ENCODE results near the gene PLEKHG5. TPM values are rescaled to one million over a fixed set of nuclear protein-coding genes. Genes with fewer than 3 reads are reported as not detected.
A peak's percentile ranks its signal among the peaks of the same experiment; 100 is the strongest.

PLEKHG5 gene
- total and polyA plus RNA-seq, 7 experiments from 2014 or later, result 2.0 to 15.6 (median 9.6) TPM; not detected in 1

DNA sequence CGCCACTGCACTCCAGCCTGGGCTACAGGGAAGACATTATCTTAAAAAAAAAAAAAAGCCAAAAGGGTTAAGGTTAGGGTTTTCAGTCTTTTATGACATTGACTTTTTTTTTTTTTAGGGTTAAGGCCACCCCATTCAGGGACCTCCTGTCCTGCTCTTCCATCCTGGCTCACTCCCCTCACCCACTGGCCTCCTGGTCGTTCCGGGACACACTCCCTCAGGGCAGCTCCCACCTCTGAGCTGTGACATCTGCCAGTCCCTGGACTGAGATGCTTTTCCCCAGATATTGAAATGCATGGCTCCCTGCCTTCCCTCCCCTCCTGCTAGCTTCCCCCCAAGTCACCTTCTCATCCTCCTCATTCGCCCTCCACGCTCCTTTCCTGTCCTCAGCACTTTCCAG is 9.6 kb downstream of the PLEKHG5 start:
- Mint-ChIP-seq H3K4me3 (no peak overlapping the region), H3K4me1 (peaks cover 5 to 13% (median 7%) of the 10 kb centered on the region in 7 donors), H3K36me3 (no peaks in the 10 kb centered on the region), H3K27ac (no peak overlapping the region), H3K27me3 (peaks cover 6 to 43% (median 9%) of the 10 kb centered on the region in 5 donors), H3K9me3 (no peaks in the 10 kb centered on the region)
- H3K27me3 ChIP-seq (ENCODE audit: control insufficient read depth in 2 of 2, insufficient read depth in 2 of 2, low read length in 2 of 2), result peaks cover 0 to 6% of the 10 kb centered on the region in 2 donors
- no peak overlapping the region for H3K4me3 ChIP-seq (ENCODE audit: low read length)
- ChIA-PET POLR2A (interaction anchor here (1.4 kb wide), 1 partner anchor 15 kb away, joined by 3 read pairs; no protein-coding TSS in a partner anchor), CTCF (no interaction called here)
- no peaks in the 10 kb centered on the region for H3K36me3 ChIP-seq (ENCODE audit: control insufficient read depth in 2 of 3, insufficient read depth in 3 of 3, low read length in 3 of 3)
- peaks cover 3 to 11% of the 10 kb centered on the region in 2 donors for H3K4me1 ChIP-seq (ENCODE audit: control insufficient read depth in 2 of 2, insufficient read depth in 2 of 2, low read length in 2 of 2)
- intact Hi-C loops (cut with micrococcal nuclease), result no loop called here
- H3K27ac ChIP-seq (ENCODE audit: low read depth, low read length), result no peak overlapping the region
- ATAC-seq, result no peak
- no peak for DNase-seq
- H3K9me3 ChIP-seq (ENCODE audit: control insufficient read depth in 2 of 3, low read length in 3 of 3), result no peaks in the 10 kb centered on the region

DNA sequence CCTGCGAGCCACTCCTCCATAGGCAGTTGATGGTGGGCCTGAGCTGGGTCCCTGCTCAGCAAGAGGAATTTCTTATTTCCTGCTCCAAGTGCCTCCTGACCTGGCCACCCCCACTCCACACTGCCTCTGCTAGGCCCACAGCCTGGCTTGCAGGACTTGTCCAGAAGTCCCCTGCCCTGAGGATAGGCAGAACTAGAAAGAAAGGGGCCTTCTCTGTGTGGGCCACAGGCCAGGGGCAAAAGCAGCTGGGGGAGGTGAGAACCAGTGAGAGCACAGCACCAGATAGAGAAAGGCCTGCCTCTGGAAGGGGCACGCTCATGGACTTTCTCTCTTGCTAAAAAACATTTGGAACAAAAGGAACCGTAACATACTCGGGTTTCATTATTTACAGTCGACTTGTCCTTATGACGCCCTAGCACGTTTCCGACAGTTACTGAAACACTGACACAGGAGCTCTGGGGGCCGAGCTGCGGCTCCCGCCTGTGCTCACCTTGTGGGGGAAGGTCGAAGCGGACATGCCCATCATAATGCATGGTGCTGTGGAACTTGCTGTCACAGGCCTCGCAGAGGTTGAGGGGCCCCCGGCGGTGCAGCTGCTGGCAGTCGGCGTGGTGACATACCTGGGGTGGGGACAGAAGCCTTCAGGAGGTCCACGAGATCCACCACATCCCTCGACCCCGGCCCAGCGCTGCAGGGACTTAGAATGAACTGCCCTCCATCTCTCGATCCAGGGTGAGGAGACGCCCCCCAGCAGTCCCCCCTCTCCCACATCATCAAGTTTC is 14.2 kb downstream of the PLEKHG5 start:
- ChIA-PET POLR2A (interaction anchor here (0.9 kb wide), 1 partner anchor 11 kb away, joined by 3 read pairs; no protein-coding TSS in a partner anchor), CTCF (interaction anchor here (0.6 to 4.2 kb wide), 13 partner anchors 8 to 76 kb away, joined by 3 to 19 read pairs (median 5); no protein-coding TSS in a partner anchor)
- Histone ChIP-seq H3K4me3 (ENCODE audit: low read length) (no peak overlapping the region), H3K27me3 (ENCODE audit: control insufficient read depth in 2 of 2, insufficient read depth in 2 of 2, low read length in 2 of 2) (no peaks in the 10 kb centered on the region), H3K27ac (ENCODE audit: low read depth, low read length) (no peak overlapping the region), H3K36me3 (ENCODE audit: control insufficient read depth in 2 of 3, insufficient read depth in 3 of 3, low read length in 3 of 3) (no peaks in the 10 kb centered on the region), H3K9me3 (ENCODE audit: control insufficient read depth in 2 of 3, low read length in 3 of 3) (no peaks in the 10 kb centered on the region), H3K4me1 (ENCODE audit: control insufficient read depth in 2 of 2, insufficient read depth in 2 of 2, low read length in 2 of 2) (peaks cover 0 to 6% of the 10 kb centered on the region in 2 donors)
- ATAC-seq, result no peak
- intact Hi-C loops (cut with micrococcal nuclease), result loop anchor here in 1 of 2 donors (5.0 kb wide), 2 partner anchors 40 to 130 kb away; no protein-coding TSS in a partner anchor
- no peak overlapping the region for H3K27ac Mint-ChIP-seq
- H3K4me1 Mint-ChIP-seq, result peaks cover 0 to 7% (median 2%) of the 10 kb centered on the region in 7 donors
- H3K36me3 Mint-ChIP-seq, result no peaks in the 10 kb centered on the region
- H3K4me3 Mint-ChIP-seq, result no peak overlapping the region
- no peak for DNase-seq
- H3K9me3 Mint-ChIP-seq, result no peaks in the 10 kb centered on the region
- H3K27me3 Mint-ChIP-seq, result peaks cover 0 to 7% (median 0%) of the 10 kb centered on the region in 5 donors

DNA sequence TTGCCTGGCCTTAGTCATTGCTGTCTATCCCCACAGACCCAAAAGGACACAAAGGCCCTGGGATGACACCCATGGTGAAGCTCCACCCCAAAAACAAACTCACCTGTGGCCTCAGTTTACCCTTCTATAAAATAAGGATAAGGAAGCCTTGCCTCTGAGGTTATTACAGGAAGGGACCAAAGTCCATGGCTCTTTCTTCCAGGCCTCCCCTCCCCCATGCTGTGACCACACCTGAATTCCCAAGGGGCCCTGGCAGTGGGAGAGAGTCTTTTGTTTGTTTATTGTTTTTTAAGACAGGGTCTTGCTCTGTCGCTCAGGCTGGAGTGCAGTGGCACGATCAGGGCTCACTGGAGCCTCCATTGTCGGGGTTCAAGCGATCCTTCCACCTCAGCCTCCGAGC is 15.0 kb downstream of the PLEKHG5 start:
- Mint-ChIP-seq H3K4me3 (no peak overlapping the region), H3K36me3 (no peaks in the 10 kb centered on the region), H3K27ac (no peak overlapping the region), H3K9me3 (no peaks in the 10 kb centered on the region), H3K27me3 (peaks cover 0 to 3% (median 0%) of the 10 kb centered on the region in 5 donors), H3K4me1 (peaks cover 0 to 7% (median 2%) of the 10 kb centered on the region in 7 donors)
- CTCF ChIA-PET, result interaction anchor here (0.7 to 4.2 kb wide), 13 partner anchors 9 to 76 kb away, joined by 3 to 19 read pairs (median 5); no protein-coding TSS in a partner anchor
- no peaks in the 10 kb centered on the region for H3K36me3 ChIP-seq (ENCODE audit: control insufficient read depth in 2 of 3, insufficient read depth in 3 of 3, low read length in 3 of 3)
- no peak overlapping the region for H3K27ac ChIP-seq (ENCODE audit: low read depth, low read length)
- no peak for DNase-seq
- no peak overlapping the region for H3K4me3 ChIP-seq (ENCODE audit: low read length)
- H3K4me1 ChIP-seq (ENCODE audit: control insufficient read depth in 2 of 2, insufficient read depth in 2 of 2, low read length in 2 of 2), result peaks cover 0 to 6% of the 10 kb centered on the region in 2 donors
- no peak for ATAC-seq
- intact Hi-C loops (cut with micrococcal nuclease), result loop anchor here in 1 of 2 donors (5.0 kb wide), 2 partner anchors 39 to 129 kb away; no protein-coding TSS in a partner anchor
- no peaks in the 10 kb centered on the region for H3K27me3 ChIP-seq (ENCODE audit: control insufficient read depth in 2 of 2, insufficient read depth in 2 of 2, low read length in 2 of 2)
- H3K9me3 ChIP-seq (ENCODE audit: control insufficient read depth in 2 of 3, low read length in 3 of 3), result no peaks in the 10 kb centered on the region
- POLR2A ChIA-PET, result interaction anchor here (0.6 kb wide), 1 partner anchor 145 kb away, joined by 3 read pairs; no protein-coding TSS in a partner anchor

DNA sequence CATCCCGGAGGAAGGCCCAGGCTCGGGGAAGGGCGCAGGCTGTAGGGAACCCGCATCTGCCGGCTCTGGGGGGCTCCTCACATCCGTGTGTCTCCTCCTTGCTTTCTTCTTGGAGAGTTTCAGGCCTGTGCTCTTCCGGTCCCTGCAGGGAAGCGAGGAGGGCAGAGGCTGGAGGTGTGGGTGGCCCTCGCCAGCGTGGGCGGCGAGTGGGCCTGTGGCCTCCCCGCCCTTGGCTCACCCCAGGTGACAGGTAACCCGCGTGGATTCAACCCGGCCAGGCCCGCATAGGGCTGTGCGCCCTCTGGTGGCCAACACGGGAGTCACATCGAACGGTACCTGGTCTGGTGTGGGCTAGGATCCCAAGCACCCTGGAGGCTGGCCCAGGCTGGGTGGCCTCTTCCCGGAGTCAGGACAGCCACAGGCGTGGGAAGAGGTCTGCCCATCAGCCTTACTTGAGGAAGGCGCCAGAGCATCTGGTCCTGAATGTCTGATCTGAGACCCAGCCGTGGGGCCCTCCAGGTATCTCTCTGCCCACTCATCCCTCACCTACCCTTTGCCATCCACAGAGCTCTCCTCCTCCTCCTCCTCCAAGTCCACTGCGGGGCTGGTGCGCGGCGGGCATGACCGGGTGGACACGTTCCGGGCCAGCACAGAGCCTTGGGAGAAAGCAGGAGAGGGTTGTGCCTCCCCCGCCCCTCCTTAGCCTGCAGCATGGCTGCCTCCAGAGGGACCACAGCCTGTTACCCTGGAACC is 15.9 kb downstream of the PLEKHG5 start:
- H3K4me1 Mint-ChIP-seq, result peaks cover 0 to 7% (median 2%) of the 10 kb centered on the region in 7 donors
- DNase-seq, result peak; percentile 69 to 90 (median 77)
- H3K9me3 Mint-ChIP-seq, result no peaks in the 10 kb centered on the region
- H3K36me3 Mint-ChIP-seq, result no peaks in the 10 kb centered on the region
- H3K36me3 ChIP-seq (ENCODE audit: control insufficient read depth in 2 of 3, insufficient read depth in 3 of 3, low read length in 3 of 3), result no peaks in the 10 kb centered on the region
- peaks cover 0 to 3% (median 0%) of the 10 kb centered on the region in 5 donors for H3K27me3 Mint-ChIP-seq
- ChIA-PET CTCF (interaction anchor here (0.7 to 4.2 kb wide), 11 partner anchors 14 to 216 kb away, joined by 3 to 19 read pairs (median 4); no protein-coding TSS in a partner anchor), POLR2A (interaction anchor here (1.8 to 2.1 kb wide), 2 partner anchors 13 to 15 kb away, joined by 7 to 8 read pairs; no protein-coding TSS in a partner anchor)
- ATAC-seq, result peak; percentile 97
- H3K4me3 ChIP-seq (ENCODE audit: low read length), result no peak overlapping the region
- H3K27me3 ChIP-seq (ENCODE audit: control insufficient read depth in 2 of 2, insufficient read depth in 2 of 2, low read length in 2 of 2), result no peaks in the 10 kb centered on the region
- no peak overlapping the region for H3K27ac ChIP-seq (ENCODE audit: low read depth, low read length)
- H3K9me3 ChIP-seq (ENCODE audit: control insufficient read depth in 2 of 3, low read length in 3 of 3), result no peaks in the 10 kb centered on the region
- peak overlapping the region in 1 of 9 donors; percentile 22 for H3K27ac Mint-ChIP-seq
- peaks cover 0 to 6% of the 10 kb centered on the region in 2 donors for H3K4me1 ChIP-seq (ENCODE audit: control insufficient read depth in 2 of 2, insufficient read depth in 2 of 2, low read length in 2 of 2)
- intact Hi-C loops (cut with micrococcal nuclease), result loop anchor here (1.0 to 5.0 kb wide), 10 partner anchors 10 to 229 kb away; no protein-coding TSS in a partner anchor
- no peak overlapping the region for H3K4me3 Mint-ChIP-seq

DNA sequence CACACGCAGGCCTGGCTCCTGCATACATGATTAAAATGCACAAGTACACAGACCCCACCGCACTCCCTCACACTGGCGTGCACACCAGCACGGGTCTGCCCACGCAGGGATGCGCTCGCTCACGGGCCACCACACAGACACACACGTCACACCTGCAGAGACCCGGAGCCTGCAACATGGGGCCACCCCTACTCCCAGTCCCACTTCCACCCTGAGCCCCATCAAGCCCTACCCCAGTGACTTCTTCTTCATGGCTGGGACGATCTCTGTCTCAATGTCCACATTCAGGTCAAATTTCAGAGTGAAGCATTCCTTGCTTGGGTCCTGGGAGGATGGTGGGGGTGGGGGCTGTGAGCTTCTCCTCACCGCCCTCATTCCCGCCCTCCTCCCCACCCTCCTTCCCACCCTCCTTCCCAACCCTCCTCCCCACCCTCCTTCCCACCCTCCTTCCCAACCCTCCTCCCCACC is 16.6 kb downstream of the PLEKHG5 start:
- H3K4me3 ChIP-seq (ENCODE audit: low read length), result no peak overlapping the region
- ATAC-seq (no peak), DNase-seq (no peak)
- no peaks in the 10 kb centered on the region for H3K27me3 ChIP-seq (ENCODE audit: control insufficient read depth in 2 of 2, insufficient read depth in 2 of 2, low read length in 2 of 2)
- H3K36me3 ChIP-seq (ENCODE audit: control insufficient read depth in 2 of 3, insufficient read depth in 3 of 3, low read length in 3 of 3), result no peaks in the 10 kb centered on the region
- peaks cover 0 to 6% of the 10 kb centered on the region in 2 donors for H3K4me1 ChIP-seq (ENCODE audit: control insufficient read depth in 2 of 2, insufficient read depth in 2 of 2, low read length in 2 of 2)
- ChIA-PET POLR2A (interaction anchor here (1.8 to 2.1 kb wide), 2 partner anchors 12 to 14 kb away, joined by 7 to 8 read pairs; no protein-coding TSS in a partner anchor), CTCF (interaction anchor here (2.4 kb wide), 1 partner anchor 20 kb away, joined by 13 read pairs; no protein-coding TSS in a partner anchor)
- no peak overlapping the region for H3K27ac Mint-ChIP-seq
- peaks cover 0 to 3% (median 0%) of the 10 kb centered on the region in 5 donors for H3K27me3 Mint-ChIP-seq
- no peaks in the 10 kb centered on the region for H3K9me3 ChIP-seq (ENCODE audit: control insufficient read depth in 2 of 3, low read length in 3 of 3)
- H3K36me3 Mint-ChIP-seq, result no peaks in the 10 kb centered on the region
- no peaks in the 10 kb centered on the region for H3K9me3 Mint-ChIP-seq
- H3K4me3 Mint-ChIP-seq, result no peak overlapping the region
- H3K4me1 Mint-ChIP-seq, result peaks cover 0 to 7% (median 2%) of the 10 kb centered on the region in 7 donors
- intact Hi-C loops (cut with micrococcal nuclease), result loop anchor here (1.0 to 5.0 kb wide), 10 partner anchors 10 to 229 kb away; no protein-coding TSS in a partner anchor
- no peak overlapping the region for H3K27ac ChIP-seq (ENCODE audit: low read depth, low read length)
